ENCODE measurements around the gene CRMP1. TPM values are rescaled to one million over a fixed set of nuclear protein-coding genes. Genes with fewer than 3 reads are reported as not detected.

The CRMP1 gene
- total and polyA plus RNA-seq, 2 of the 4 experiments (the other 2 are of a cell fraction): 4.1 to 7.4 TPM

- Histone ChIP-seq H2BK120ac (ENCODE audit: low read depth, low read length) (no peak overlapping the region), H3K4ac (ENCODE audit: low read depth, low read length) (no peak overlapping the region), H4K20me1 (ENCODE audit: insufficient read depth, low read length) (no peaks in the 10 kb centered on the region), H3K79me1 (ENCODE audit: low read depth in 1 of 2, low read length in 2 of 2) (no peaks in the 10 kb centered on the region), H2BK5ac (ENCODE audit: low read depth, low read length, poor library complexity, severe bottlenecking) (no peak overlapping the region), H3K36me3 (ENCODE audit: control insufficient read depth, insufficient read depth, low read length) (no peaks in the 10 kb centered on the region), H2BK15ac (ENCODE audit: low read depth, low read length) (no peak overlapping the region), H3K27ac (ENCODE audit: insufficient read depth, low read length) (no peak overlapping the region), H3K27me3 (ENCODE audit: control insufficient read depth, insufficient read depth, low read length) (peaks cover 15% of the 10 kb centered on the region), H3K9me3 (ENCODE audit: control insufficient read depth, insufficient read depth, low read length) (no peaks in the 10 kb centered on the region), H3K4me1 (ENCODE audit: control insufficient read depth, insufficient read depth, low read length) (no peaks in the 10 kb centered on the region), H3K56ac (ENCODE audit: extremely low read depth, insufficient read depth, low read length) (no peak overlapping the region), H4K5ac (ENCODE audit: low read depth, low read length) (no peak overlapping the region), H3K23ac (ENCODE audit: low read depth, low read length) (no peak overlapping the region), H3K9me1 (ENCODE audit: insufficient read depth, low read length) (no peaks in the 10 kb centered on the region), H2AK9ac (replicated peaks; ENCODE audit: low read depth, low read length, poor library complexity) (no peak overlapping the region), H3K18ac (ENCODE audit: low read depth, low read length) (no peak overlapping the region), H3K9ac (ENCODE audit: low read depth, low read length) (no peak overlapping the region), H4K8ac (ENCODE audit: low read depth in 2 of 2, low read length in 2 of 2) (no peak overlapping the region), H3K4me3 (ENCODE audit: insufficient read depth, low read depth, low read length) (no peak overlapping the region), H2BK20ac (ENCODE audit: low read depth, low read length) (no peak overlapping the region), H4K91ac (ENCODE audit: insufficient read depth, low read depth, low read length) (no peak overlapping the region), H2AK5ac (ENCODE audit: low read depth, low read length) (no peak overlapping the region), H3K4me2 (ENCODE audit: low read depth, low read length) (no peak overlapping the region), H2AFZ (replicated peaks; ENCODE audit: low read length, poor library complexity) (no peak overlapping the region), H3K14ac (replicated peaks; ENCODE audit: low read depth, low read length) (no peak overlapping the region)
- DNase-seq (no peak), ATAC-seq (ENCODE audit: low read depth) (no peak)
- intact Hi-C loops (cut with micrococcal nuclease) (no loop called here), in situ Hi-C loops (cut with MboI; ENCODE audit: low sequenced_read_pairs) (no loop called here), dilution Hi-C loops (cut with HindIII; ENCODE audit: low sequenced_read_pairs, unreplicated experiment) (no loop called here)
- BruUV-seq (replicated peaks): no TSS peak
- ChIA-PET POLR2A (ENCODE audit: unreplicated experiment) (no interaction called here), CTCF (no interaction called here)
- no peak for TF ChIP-seq RCOR1 (IDR thresholded peaks at IDR 0.05; ENCODE audit: insufficient replicate concordance, low read length)
- no peak for TF ChIP-seq MXI1 (IDR thresholded peaks at IDR 0.05; ENCODE audit: borderline replicate concordance, low read depth, low read length)
- no peak for TF ChIP-seq SMC3 (IDR thresholded peaks at IDR 0.05; ENCODE audit: low read depth, low read length)
- no peak for TF ChIP-seq BHLHE40 (IDR thresholded peaks at IDR 0.05; ENCODE audit: low read depth, low read length)
- TF ChIP-seq CTCF (conservative IDR thresholded peaks at IDR 0.05; ENCODE audit: low read depth, low read length): no peak
- no peak for TF ChIP-seq MAZ (IDR thresholded peaks at IDR 0.05; ENCODE audit: borderline replicate concordance, low read depth, low read length)
- no peak for TF ChIP-seq RFX5 (IDR thresholded peaks at IDR 0.05; ENCODE audit: low read depth, low read length)
- TF ChIP-seq CHD1 (IDR thresholded peaks at IDR 0.05; ENCODE audit: low read depth, low read length): no peak
- no peak for TF ChIP-seq NFE2L2 (IDR thresholded peaks at IDR 0.05; ENCODE audit: low read depth, low read length)
- WGBS, 2 experiments (ENCODE audit: extremely low coverage in 2 of 2, insufficient read length in 1 of 2): no CpG with 5 or more reads among the region's 3 CpGs
Observed at GRCh38 chr4:5922556-5922955, 29.7 kb upstream of the CRMP1 start.
